OCI-LY3 (cell line): ENCODE measurements around the gene OR12D1.

Experiments used
- H2AFZ ChIP-seq: fragments of 200-600, 300-600 bp; shearing (Covaris generic); 2 replicates; pipeline ENCODE4 v1.6.0; 2014; ENCODE audit warnings: antibody characterized with exemption, low read depth, low read length
- H3K27ac ChIP-seq: fragments of 200-600, 300-600 bp; sonication (generic); 2 replicates; pipeline ENCODE4 v1.5.1; 2014; ENCODE audit warnings: mild to moderate bottlenecking, low read length, moderate library complexity, mixed read lengths
- H3K27me3 ChIP-seq: fragments of 200-600, 300-600 bp; sonication (generic); 2 replicates; pipeline ENCODE4 v1.6.1; 2014; ENCODE audit warnings: low read depth, low read length, mixed read lengths
- H3K36me3 ChIP-seq: fragments of 200-600, 300-600 bp; sonication (generic); replicated peaks from 2 replicates; pipeline ENCODE3; 2014; ENCODE audit warnings: low read depth, low read length, mixed read lengths
- H3K4me1 ChIP-seq: fragments of 300-600, 200-600 bp; sonication (generic); 2 replicates; pipeline ENCODE4 v1.6.1; 2014; ENCODE audit warnings: low read length, mixed read lengths
- H3K4me2 ChIP-seq: fragments of 200-600, 300-600 bp; sonication (generic); 2 replicates; pipeline ENCODE4 v1.6.1; 2014; ENCODE audit warnings: low read length, mixed read lengths
- H3K4me3 ChIP-seq: fragments of 300-600, 200-600 bp; sonication (generic); 2 replicates; pipeline ENCODE4 v1.5.1; 2014; ENCODE audit warnings: antibody characterized with exemption, mild to moderate bottlenecking, low read length, moderate library complexity
- H3K79me2 ChIP-seq: fragments of 300-600, 200-600 bp; shearing (Covaris generic); 2 replicates; pipeline ENCODE4 v1.6.1; 2014; ENCODE audit warnings: mild to moderate bottlenecking, low read length, mixed read lengths
- H3K9ac ChIP-seq: fragments of 300-600, 200-600 bp; shearing (Covaris generic); 2 replicates; pipeline ENCODE4 v1.6.0; 2014; ENCODE audit warnings: mild to moderate bottlenecking, low read length, moderate library complexity
- H3K9me3 ChIP-seq: fragments of 200-600, 300-600 bp; shearing (Covaris generic); 2 replicates; pipeline ENCODE4 v1.6.1; 2014; ENCODE audit warnings: low read length, mixed read lengths; ENCODE audit not compliant: insufficient read depth
- H4K20me1 ChIP-seq: fragments of 200-600, 300-600 bp; sonication (generic); 2 replicates; pipeline ENCODE4 v1.6.1; 2016; ENCODE audit warnings: low read length, mixed read lengths; ENCODE audit not compliant: insufficient read depth
- EZH2phosphoT487 ChIP-seq: fragments of 200-600 bp; shearing (Covaris generic); IDR thresholded peaks from 2 replicates; pipeline ENCODE4 v1.6.1; 2018; ENCODE audit warnings: antibody characterized with exemption, mixed run types, low read depth
- TF ChIP-seq, protein P1 (sequence below): fragments of 200-600, 300-600 bp; sonication (generic); IDR thresholded peaks from 2 replicates; pipeline ENCODE4 v1.5.1; 2014; ENCODE audit warnings: antibody characterized with exemption, low read length, low read depth

The OR12D1 gene

GRCh38 chr6:29388533-29388932, 26.2 kb upstream of the OR12D1 start:
- Histone ChIP-seq H3K27me3 (no peaks in the 10 kb centered on the region), H3K27ac (no peak overlapping the region), H4K20me1 (no peaks in the 10 kb centered on the region), H3K36me3 (no peaks in the 10 kb centered on the region), H3K4me3 (no peak overlapping the region), H3K9me3 (no peaks in the 10 kb centered on the region), H3K4me1 (no peaks in the 10 kb centered on the region), H3K79me2 (no peaks in the 10 kb centered on the region), H3K4me2 (no peak overlapping the region), H3K9ac (no peak overlapping the region), H2AFZ (no peak overlapping the region)
- TF ChIP-seq, protein P1, sequence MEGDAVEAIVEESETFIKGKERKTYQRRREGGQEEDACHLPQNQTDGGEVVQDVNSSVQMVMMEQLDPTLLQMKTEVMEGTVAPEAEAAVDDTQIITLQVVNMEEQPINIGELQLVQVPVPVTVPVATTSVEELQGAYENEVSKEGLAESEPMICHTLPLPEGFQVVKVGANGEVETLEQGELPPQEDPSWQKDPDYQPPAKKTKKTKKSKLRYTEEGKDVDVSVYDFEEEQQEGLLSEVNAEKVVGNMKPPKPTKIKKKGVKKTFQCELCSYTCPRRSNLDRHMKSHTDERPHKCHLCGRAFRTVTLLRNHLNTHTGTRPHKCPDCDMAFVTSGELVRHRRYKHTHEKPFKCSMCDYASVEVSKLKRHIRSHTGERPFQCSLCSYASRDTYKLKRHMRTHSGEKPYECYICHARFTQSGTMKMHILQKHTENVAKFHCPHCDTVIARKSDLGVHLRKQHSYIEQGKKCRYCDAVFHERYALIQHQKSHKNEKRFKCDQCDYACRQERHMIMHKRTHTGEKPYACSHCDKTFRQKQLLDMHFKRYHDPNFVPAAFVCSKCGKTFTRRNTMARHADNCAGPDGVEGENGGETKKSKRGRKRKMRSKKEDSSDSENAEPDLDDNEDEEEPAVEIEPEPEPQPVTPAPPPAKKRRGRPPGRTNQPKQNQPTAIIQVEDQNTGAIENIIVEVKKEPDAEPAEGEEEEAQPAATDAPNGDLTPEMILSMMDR, result no peak
- TF ChIP-seq EZH2phosphoT487, result no peak

GRCh38 chr6:29395331-29395730, 19.4 kb upstream of the OR12D1 start, which contains the start of gene OR12D2:
Gene OR12D2 (plus strand): TSS chr6:29395631. CDS start chr6:29396700, 1,069 bp downstream.
- H3K36me3 ChIP-seq, result no peaks in the 10 kb centered on the region
- TF ChIP-seq, protein P1, result no peak
- TF ChIP-seq EZH2phosphoT487, result no peak
- H3K4me3 ChIP-seq, result no peak within 1 kb of the TSS
- no peaks in the 10 kb centered on the region for H4K20me1 ChIP-seq
- H3K9ac ChIP-seq, result no peak within 1 kb of the TSS
- H3K27ac ChIP-seq, result no peak within 1 kb of the TSS
- no peaks in the 10 kb centered on the region for H3K4me1 ChIP-seq
- no peaks in the 10 kb centered on the region for H3K79me2 ChIP-seq
- H3K9me3 ChIP-seq, result no peaks in the 10 kb centered on the region
- H3K27me3 ChIP-seq, result no peaks in the 10 kb centered on the region
- H2AFZ ChIP-seq, result no peak within 1 kb of the TSS
- H3K4me2 ChIP-seq, result no peak within 1 kb of the TSS

GRCh38 chr6:29399525-29399924, 15.2 kb upstream of the OR12D1 start:
- no peak overlapping the region for H3K4me2 ChIP-seq
- H4K20me1 ChIP-seq, result no peaks in the 10 kb centered on the region
- TF ChIP-seq, protein P1, result no peak
- TF ChIP-seq EZH2phosphoT487, result no peak
- no peaks in the 10 kb centered on the region for H3K79me2 ChIP-seq
- H3K27me3 ChIP-seq, result no peaks in the 10 kb centered on the region
- H3K27ac ChIP-seq, result no peak overlapping the region
- no peaks in the 10 kb centered on the region for H3K9me3 ChIP-seq
- H3K9ac ChIP-seq, result no peak overlapping the region
- no peaks in the 10 kb centered on the region for H3K36me3 ChIP-seq
- no peak overlapping the region for H2AFZ ChIP-seq
- no peak overlapping the region for H3K4me3 ChIP-seq
- H3K4me1 ChIP-seq, result no peaks in the 10 kb centered on the region

DNA sequence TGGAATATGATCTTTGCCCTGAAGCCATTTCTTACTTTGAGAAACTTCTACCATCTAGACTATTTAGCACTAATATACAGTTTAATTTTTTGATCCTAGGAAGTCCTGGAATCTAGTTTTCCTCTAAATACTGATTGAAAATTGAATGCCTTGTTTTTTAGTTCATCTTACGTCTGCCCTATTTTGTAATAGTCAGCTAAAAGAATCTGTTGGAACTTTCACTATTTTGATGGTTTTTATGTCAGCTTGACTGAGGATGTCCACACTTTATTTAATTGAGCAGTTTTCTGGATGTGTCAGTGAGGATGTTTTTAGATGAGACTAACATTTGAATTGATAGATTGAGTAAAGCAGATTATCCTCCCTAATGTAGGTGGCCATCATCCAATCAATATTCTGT, 10.9 kb upstream of the OR12D1 start:
- Histone ChIP-seq H3K4me3 (no peak overlapping the region), H3K79me2 (no peaks in the 10 kb centered on the region), H2AFZ (no peak overlapping the region), H3K4me1 (no peaks in the 10 kb centered on the region), H3K9ac (no peak overlapping the region), H3K9me3 (no peaks in the 10 kb centered on the region), H3K27ac (no peak overlapping the region), H4K20me1 (no peaks in the 10 kb centered on the region), H3K27me3 (no peaks in the 10 kb centered on the region), H3K4me2 (no peak overlapping the region), H3K36me3 (no peaks in the 10 kb centered on the region)
- TF ChIP-seq, protein P1, result no peak
- no peak for TF ChIP-seq EZH2phosphoT487
